PC-3 (cell line): ENCODE measurements around the gene SYPL1. TPM values are rescaled to one million over a fixed set of nuclear protein-coding genes. Genes with fewer than 3 reads are reported as not detected.
A peak's percentile ranks its signal among the peaks of the same experiment; 100 is the strongest.

Experiments used
- ATAC-seq: fragments of 200-7000 bp; cut with Tn5 transposase; 2 replicates; pipeline ENCODE4 v1.9.1; 2020; ENCODE audit warnings: mild to moderate bottlenecking, moderate library complexity
- BruUV-seq: library from RNA; stranded (reverse); fragments of 400-500 nt; replicated peaks from 2 replicates; lab custom pipeline; 2021; lab: Mats Ljungman, UMichigan
- CTCF ChIA-PET: fragments of 300-600 bp; sonication (Branson Sonifier 250); formaldehyde crosslinking; loops from one replicate; lab custom pipeline; 2022; ENCODE audit warnings: antibody characterized with exemption; lab: Charles Lee
- POLR2A ChIA-PET: fragments of 300-600 bp; sonication (Branson Sonifier 250); formaldehyde crosslinking; loops from one replicate; lab custom pipeline; 2022; ENCODE audit warnings: antibody characterized with exemption; ENCODE audit not compliant: unreplicated experiment; lab: Charles Lee
- DNase-seq: peaks from one replicate; pipeline ENCODE4 v3.0.0-alpha.2; 2015
- H2AFZ ChIP-seq: fragments of 300-600 bp; sonication (generic); 2 replicates; pipeline ENCODE4 v1.6.0; 2016; ENCODE audit warnings: antibody characterized with exemption, low read length
- H3F3A ChIP-seq: fragments of 300-600 bp; sonication (generic); one replicate; pipeline ENCODE4 v1.6.0; 2017; ENCODE audit warnings: antibody characterized with exemption, low read length, control low read depth, mild to moderate bottlenecking; ENCODE audit not compliant: unreplicated experiment
- H3K27ac ChIP-seq: fragments of 300-600 bp; sonication (generic); 2 replicates; pipeline ENCODE4 v1.5.1; 2016; ENCODE audit warnings: mild to moderate bottlenecking, low read length
- H3K27me3 ChIP-seq: fragments of 300-600 bp; sonication (generic); 2 replicates; pipeline ENCODE4 v1.6.1; 2016; ENCODE audit warnings: low read length, mixed read lengths
- H3K36me3 ChIP-seq: fragments of 300-600 bp; sonication (generic); 2 replicates; pipeline ENCODE4 v1.6.1; 2016; ENCODE audit warnings: low read depth, mixed run types, low read length, mixed read lengths
- H3K4me1 ChIP-seq: fragments of 300-600 bp; sonication (generic); 2 replicates; pipeline ENCODE4 v1.5.1; 2016; ENCODE audit warnings: low read length; ENCODE audit not compliant: insufficient read depth
- H3K4me2 ChIP-seq: fragments of 300-600 bp; sonication (generic); 2 replicates; pipeline ENCODE4 v1.6.0; 2016; ENCODE audit warnings: low read length
- H3K4me3 ChIP-seq: fragments of 300-600 bp; sonication (generic); 2 replicates; pipeline ENCODE4 v1.5.1; 2016; ENCODE audit warnings: mild to moderate bottlenecking, low read length, mixed read lengths
- H3K79me2 ChIP-seq: fragments of 300-600 bp; sonication (generic); 2 replicates; pipeline ENCODE4 v1.6.1; 2017; ENCODE audit warnings: low read length, mixed read lengths
- H3K9ac ChIP-seq: fragments of 300-600 bp; sonication (generic); 2 replicates; pipeline ENCODE4 v1.6.0; 2016; ENCODE audit warnings: mild to moderate bottlenecking, low read length
- H3K9me2 ChIP-seq: fragments of 300-600 bp; sonication (generic); replicated peaks from 2 replicates; pipeline ENCODE4 v1.6.1; 2016; ENCODE audit warnings: mixed run types, low read length, mixed read lengths
- H3K9me3 ChIP-seq: fragments of 300-600 bp; sonication (generic); 2 replicates; pipeline ENCODE4 v1.6.1; 2016; ENCODE audit warnings: low read length, mixed read lengths
- H4K20me1 ChIP-seq: fragments of 300-600 bp; sonication (generic); 2 replicates; pipeline ENCODE4 v1.6.1; 2016; ENCODE audit warnings: low read length, mixed read lengths
- CTCF ChIP-seq: fragments of 300-600 bp; sonication (generic); conservative IDR thresholded peaks from 2 replicates; pipeline ENCODE4 v1.5.1; 2017; ENCODE audit warnings: antibody characterized with exemption, low read depth, mild to moderate bottlenecking, low read length
- EZH2 ChIP-seq: fragments of 300-600 bp; sonication (generic); IDR thresholded peaks from one replicate; pipeline ENCODE4 v1.6.1; 2017; ENCODE audit warnings: antibody characterized with exemption, mild to moderate bottlenecking, low read length; ENCODE audit not compliant: unreplicated experiment
- EZH2phosphoT487 ChIP-seq: fragments of 300-600 bp; sonication (generic); IDR thresholded peaks from 2 replicates; pipeline ENCODE4 v1.6.1; 2018; ENCODE audit warnings: mild to moderate bottlenecking, antibody characterized with exemption, low read length, borderline replicate concordance
- intact Hi-C: fragments of 100-400 bp; cut with micrococcal nuclease; formaldehyde crosslinking; loops from 2 replicates; pipeline ENCODE4 v1.9.0; 2023
- total RNA-seq: library from RNA; depleted of rRNA; stranded (reverse); fragments of >200 nt; gene quantifications from 2 replicates; pipeline ENCODE4 v1.2.3, GENCODE V29; 2014

Gene SYPL1
- total RNA-seq, 1 experiment from 2014 or later: 45.9 TPM

- peaks cover 19% of the 10 kb centered on the region for H3K79me2 ChIP-seq
- peaks cover 15% of the 10 kb centered on the region for H4K20me1 ChIP-seq
- H3K9ac ChIP-seq: no peak overlapping the region
- no TSS peak for BruUV-seq
- CTCF ChIA-PET: no interaction called here
- intact Hi-C loops: loop anchor here (5.0 kb wide), 1 partner anchor 37 kb away; no protein-coding TSS in a partner anchor
- H3K27me3 ChIP-seq: no peaks in the 10 kb centered on the region
- ATAC-seq: no peak
- H3K9me2 ChIP-seq: no peaks in the 10 kb centered on the region
- no peak for DNase-seq
- no peak overlapping the region for H2AFZ ChIP-seq
- no peaks in the 10 kb centered on the region for H3K36me3 ChIP-seq
- POLR2A ChIA-PET: no interaction called here
- peaks cover 17% of the 10 kb centered on the region for H3K4me1 ChIP-seq
- H3F3A ChIP-seq: no peaks in the 10 kb centered on the region
- no peaks in the 10 kb centered on the region for H3K9me3 ChIP-seq
- H3K27ac ChIP-seq: no peak overlapping the region
- TF ChIP-seq CTCF (no peak), EZH2phosphoT487 (no peak), EZH2 (no peak)
- no peak overlapping the region for H3K4me2 ChIP-seq
- H3K4me3 ChIP-seq: no peak overlapping the region
These were observed 2.7 kb upstream of the SYPL1 start for GRCh38 chr7:106114716-106115383.

GRCh38 chr7:106112972-106113421, 885 bp upstream of the SYPL1 start:
- H3K79me2 ChIP-seq: peaks cover 38% of the 10 kb centered on the region
- TSS peak; percentile 88 for BruUV-seq
- H2AFZ ChIP-seq: peak overlapping the region; percentile 84
- no peaks in the 10 kb centered on the region for H3K9me3 ChIP-seq
- intact Hi-C loops: loop anchor here (2.0 to 5.0 kb wide), 2 partner anchors 39 to 172 kb away; partner anchors contain the start of gene NAMPT
- peaks cover 30% of the 10 kb centered on the region for H3K4me1 ChIP-seq
- H3K36me3 ChIP-seq: no peaks in the 10 kb centered on the region; the same call in 1 of the 2 replicates
- no peaks in the 10 kb centered on the region for H3K27me3 ChIP-seq
- peak overlapping the region; percentile 80 for H3K4me2 ChIP-seq
- CTCF ChIA-PET: no interaction called here
- TF ChIP-seq EZH2: no peak
- no peak for TF ChIP-seq EZH2phosphoT487
- no peak for TF ChIP-seq CTCF
- ATAC-seq: no peak
- POLR2A ChIA-PET: interaction anchor here (0.6 to 1.8 kb wide), 4 partner anchors 8 to 180 kb away, joined by 4 to 25 read pairs (median 5); no protein-coding TSS in a partner anchor
- H3F3A ChIP-seq: no peaks in the 10 kb centered on the region
- no peaks in the 10 kb centered on the region for H3K9me2 ChIP-seq
- H4K20me1 ChIP-seq: peaks cover 30% of the 10 kb centered on the region
- peak overlapping the region; percentile 90 for H3K4me3 ChIP-seq
- peak overlapping the region; percentile 91 for H3K9ac ChIP-seq
- peak overlapping the region; percentile 49; the same call in 1 of the 2 replicates for H3K27ac ChIP-seq
- DNase-seq: no peak

GRCh38 chr7:106111655-106112117, 426 bp downstream of the SYPL1 start:
- TF ChIP-seq EZH2phosphoT487 (no peak), EZH2 (no peak), CTCF (no peak)
- intact Hi-C loops: loop anchor here (2.0 to 5.0 kb wide), 3 partner anchors 41 to 173 kb away; partner anchors contain the start of gene NAMPT
- POLR2A ChIA-PET: interaction anchor here (0.5 to 1.8 kb wide), 10 partner anchors 9 to 639 kb away, joined by 3 to 29 read pairs (median 12); no protein-coding TSS in a partner anchor
- H3F3A ChIP-seq: no peaks in the 10 kb centered on the region
- DNase-seq (peak; percentile 70), ATAC-seq (peak; percentile 70)
- H3K9ac ChIP-seq: peak overlapping the region; percentile 91
- peaks cover 30% of the 10 kb centered on the region for H3K4me1 ChIP-seq
- H4K20me1 ChIP-seq: peaks cover 30% of the 10 kb centered on the region
- H3K79me2 ChIP-seq: peaks cover 51% of the 10 kb centered on the region
- H3K9me3 ChIP-seq: no peaks in the 10 kb centered on the region
- CTCF ChIA-PET: interaction anchor here (0.5 to 1.5 kb wide), 6 partner anchors 43 to 1971 kb away, joined by 3 to 10 read pairs (median 6); no protein-coding TSS in a partner anchor
- H3K27ac ChIP-seq: peak overlapping the region; percentile 71
- no TSS peak for BruUV-seq
- peak overlapping the region; percentile 79 for H3K4me2 ChIP-seq
- H3K9me2 ChIP-seq: no peaks in the 10 kb centered on the region
- H3K36me3 ChIP-seq: peaks cover 4% of the 10 kb centered on the region; the same call in 1 of the 2 replicates
- H3K27me3 ChIP-seq: no peaks in the 10 kb centered on the region
- peak overlapping the region; percentile 81 for H2AFZ ChIP-seq
- H3K4me3 ChIP-seq: peak overlapping the region; percentile 90
